Colonic mucosa (tissue), 4 donors: ENCODE results near the gene PLPP7. TPM values are rescaled to one million over a fixed set of nuclear protein-coding genes. Genes with fewer than 3 reads are reported as not detected.

ENCODE experiments used
- DNase-seq: peaks from one replicate; pipeline ENCODE4 v3.0.0-alpha.2; 2020
- H3K27ac ChIP-seq: fragments of 200-600 bp; one replicate; pipeline ENCODE4 v1.8.0; 2021
- H3K27me3 ChIP-seq: fragments of 200-600 bp; one replicate; pipeline ENCODE4 v1.8.0; 2021
- H3K36me3 ChIP-seq: fragments of 200-600 bp; one replicate; pipeline ENCODE4 v1.8.0; 2021
- H3K4me1 ChIP-seq: fragments of 200-600 bp; one replicate; pipeline ENCODE4 v1.8.0; 2021; ENCODE audit warnings: mild to moderate bottlenecking
- H3K4me3 ChIP-seq: fragments of 200-600 bp; one replicate; pipeline ENCODE4 v1.8.0; 2021
- H3K9ac ChIP-seq, 2 donors: one replicate each; pipeline ENCODE4 v1.7.0; 2013; ENCODE audit warnings: control low read depth in 2 of 2, low read depth in 2 of 2, low read length in 2 of 2
- H3K9me3 ChIP-seq: fragments of 200-600 bp; one replicate; pipeline ENCODE4 v1.8.0; 2021
- CTCF ChIP-seq: fragments of 200-600 bp; IDR thresholded peaks from one replicate; pipeline ENCODE4 v1.8.0; 2022; ENCODE audit warnings: antibody characterized with exemption, mild to moderate bottlenecking
- intact Hi-C: fragments of 100-400 bp; cut with DNase I; formaldehyde crosslinking; loops from one replicate; pipeline ENCODE4 v1.14.1; 2022
- total RNA-seq, 2 donors: library from RNA; stranded (reverse); fragmentation: NEBNext Ultra II Directional in 1 of 2; extraction: Animal tissue kit (Norgen Biotek cat#: 25700) in 1 of 2; gene quantifications; one replicate each; pipeline ENCODE4 v1.2.1, GENCODE V29; 2021
- donor health status: healthy.
- donor health status: DM: no; HTN: no; CAD: no.
- donor health status: DM: no; HTN: no; CAD: no.

Gene PLPP7
- total RNA-seq, 2 donors from 2014 or later: 0.40 to 1.1 TPM

- Histone ChIP-seq H3K36me3 (no peaks in the 10 kb centered on the region), H3K9me3 (no peaks in the 10 kb centered on the region), H3K27ac (no peak overlapping the region), H3K9ac (no peak overlapping the region), H3K4me1 (no peaks in the 10 kb centered on the region), H3K27me3 (peaks cover 32% of the 10 kb centered on the region), H3K4me3 (no peak overlapping the region)
- TF ChIP-seq CTCF: no peak
- intact Hi-C loops: no loop called here
- no peak for DNase-seq
Measured at GRCh38 chr9:131278702-131279111, 10.8 kb upstream of the PLPP7 start.

DNA sequence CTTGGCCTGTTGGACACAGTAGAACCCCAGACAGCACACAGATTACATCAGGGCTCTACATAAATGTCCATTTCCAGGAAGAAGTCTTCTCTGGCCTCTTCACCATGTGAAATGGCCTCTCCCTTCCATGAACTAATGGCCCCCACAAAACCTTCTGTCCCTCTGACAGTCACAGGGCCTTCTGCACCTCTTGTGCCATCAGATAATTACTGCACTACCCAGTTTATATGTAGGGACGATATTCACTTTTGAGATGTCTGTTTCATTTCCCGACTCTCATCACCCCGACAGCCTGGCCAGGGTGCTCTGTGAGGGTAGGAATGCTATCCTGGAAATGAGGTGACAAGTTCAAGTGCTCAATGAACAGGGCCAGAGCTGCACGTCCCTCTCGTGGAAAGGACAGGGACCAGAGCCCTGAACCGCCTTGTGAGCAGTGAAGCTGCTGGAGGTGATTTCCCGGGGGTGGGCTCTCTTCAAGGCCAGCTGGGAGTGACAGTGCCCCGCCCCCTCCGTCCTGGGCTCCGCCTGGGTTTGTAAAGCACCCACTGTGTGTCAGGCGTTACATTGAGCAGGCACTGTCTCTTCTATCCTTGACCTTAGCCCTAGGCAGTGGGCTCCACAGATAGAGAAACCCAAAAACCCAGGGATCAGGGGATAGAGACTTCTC is 10.2 kb upstream of the PLPP7 start:
- Histone ChIP-seq H3K27ac (no peak overlapping the region), H3K4me1 (no peaks in the 10 kb centered on the region), H3K9me3 (no peaks in the 10 kb centered on the region), H3K27me3 (peaks cover 32% of the 10 kb centered on the region), H3K9ac (no peak overlapping the region), H3K36me3 (no peaks in the 10 kb centered on the region), H3K4me3 (no peak overlapping the region)
- intact Hi-C loops: no loop called here
- DNase-seq: no peak
- no peak for TF ChIP-seq CTCF

- Histone ChIP-seq H3K9me3 (no peaks in the 10 kb centered on the region), H3K27me3 (peaks cover 32% of the 10 kb centered on the region), H3K27ac (no peak overlapping the region), H3K36me3 (no peaks in the 10 kb centered on the region), H3K4me3 (no peak overlapping the region), H3K9ac (no peak overlapping the region), H3K4me1 (no peaks in the 10 kb centered on the region)
- TF ChIP-seq CTCF: no peak
- intact Hi-C loops: no loop called here
- DNase-seq: no peak
Measured at GRCh38 chr9:131279863-131280570, 9.5 kb upstream of the PLPP7 start.

DNA sequence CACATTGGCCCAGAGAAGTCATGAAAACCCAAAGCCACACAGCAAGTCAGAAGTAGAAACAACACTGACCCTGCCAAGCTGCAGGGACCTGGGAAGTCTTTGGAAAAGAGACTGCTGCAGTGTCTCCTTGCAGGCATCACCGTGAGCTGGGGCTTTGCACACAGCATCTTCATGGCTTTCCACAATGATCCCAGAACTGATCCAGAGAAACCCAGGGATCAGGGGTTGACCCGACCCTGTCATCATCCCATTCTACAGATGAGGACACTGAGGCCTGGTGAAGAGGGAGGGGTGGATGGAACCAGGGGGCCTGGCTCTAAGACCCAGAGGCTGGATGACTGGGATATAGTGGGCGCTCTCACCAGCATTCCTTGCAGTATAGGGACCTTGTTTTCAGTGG is 8.9 kb upstream of the PLPP7 start:
- TF ChIP-seq CTCF: no peak
- Histone ChIP-seq H3K4me3 (no peak overlapping the region), H3K9me3 (no peaks in the 10 kb centered on the region), H3K4me1 (no peaks in the 10 kb centered on the region), H3K27me3 (peaks cover 32% of the 10 kb centered on the region), H3K9ac (no peak overlapping the region), H3K36me3 (no peaks in the 10 kb centered on the region), H3K27ac (no peak overlapping the region)
- intact Hi-C loops: no loop called here
- DNase-seq: no peak

- H3K4me1 ChIP-seq: no peaks in the 10 kb centered on the region
- H3K4me3 ChIP-seq: no peak overlapping the region
- H3K9ac ChIP-seq: no peak overlapping the region
- no peak for TF ChIP-seq CTCF
- no peak overlapping the region for H3K27ac ChIP-seq
- intact Hi-C loops: no loop called here
- no peak for DNase-seq
- peaks cover 25% of the 10 kb centered on the region for H3K27me3 ChIP-seq
- H3K36me3 ChIP-seq: no peaks in the 10 kb centered on the region
- H3K9me3 ChIP-seq: no peaks in the 10 kb centered on the region
Measured at GRCh38 chr9:131281119-131281965, 8.2 kb upstream of the PLPP7 start.
